CD4-positive, alpha-beta T cell treated with Interleukin-15 for 4 hours (primary cell): ENCODE measurements around the gene PSPN.
A peak's percentile ranks its signal among the peaks of the same experiment; 100 is the strongest.
"Not testable (repeated sequence)": the region's sequence is repeated elsewhere in the genome, so short reads cannot be mapped to it uniquely, and the experiment has no call there.

ENCODE experiments used
- DNase-seq: peaks from one replicate; pipeline ENCODE4 v3.0.0-alpha.2; 2020; ENCODE audit warnings: low spot score

The PSPN gene

GRCh38 chr19:6402837-6403608 lies 27.3 kb upstream of the PSPN start:
- DNase-seq: no peak

GRCh38 chr19:6402058-6402457 lies 26.3 kb upstream of the PSPN start:
- DNase-seq: no peak

GRCh38 chr19:6400062-6400944 lies 24.6 kb upstream of the PSPN start:
- not testable (repeated sequence) for DNase-seq

- no peak for DNase-seq
Measured at GRCh38 chr19:6396305-6396704, 20.6 kb upstream of the PSPN start.

- no peak for DNase-seq
Measured at GRCh38 chr19:6394831-6395230, 19.1 kb upstream of the PSPN start.

GRCh38 chr19:6393983-6394412 lies 18.3 kb upstream of the PSPN start:
- DNase-seq: peak; percentile 73

- DNase-seq: peak; percentile 94
Measured at GRCh38 chr19:6393074-6393982, 17.6 kb upstream of the PSPN start, which contains the start of gene GTF2F1. TSS of gene GTF2F1 (minus strand) at chr19:6393164. CDS start at chr19:6392995, 169 bp downstream.

GRCh38 chr19:6392221-6393073 lies 16.7 kb upstream of the PSPN start:
- no peak for DNase-seq

- no peak for DNase-seq
Measured at GRCh38 chr19:6387372-6387771, 11.6 kb upstream of the PSPN start.

GRCh38 chr19:6384381-6384780 lies 8.6 kb upstream of the PSPN start:
- DNase-seq: no peak

- no peak for DNase-seq
Measured at GRCh38 chr19:6383188-6383587, 7.5 kb upstream of the PSPN start.

- DNase-seq: no peak
Measured at GRCh38 chr19:6381030-6381750, 5.5 kb upstream of the PSPN start.

- no peak for DNase-seq
Measured at GRCh38 chr19:6379744-6380143, 4.0 kb upstream of the PSPN start.

- DNase-seq: no peak
Measured at GRCh38 chr19:6378486-6378885, 2.8 kb upstream of the PSPN start.

- no peak for DNase-seq
Measured at GRCh38 chr19:6378041-6378440, 2.3 kb upstream of the PSPN start.

- DNase-seq: no peak
Measured at GRCh38 chr19:6376512-6377190, 918 bp upstream of the PSPN start.

- no peak for DNase-seq
Measured at GRCh38 chr19:6374711-6375410, 872 bp downstream of the PSPN start.

- no peak for DNase-seq
Measured at GRCh38 chr19:6374161-6374709, 1.5 kb downstream of the PSPN start.

GRCh38 chr19:6373813-6374108 lies 2.0 kb downstream of the PSPN start:
- DNase-seq: no peak
